Thyroid gland (tissue), 4 donors: ENCODE data around the gene SH3RF1. TPM values are rescaled to one million over a fixed set of nuclear protein-coding genes. Genes with fewer than 3 reads are reported as not detected.

Source experiments
- DNase-seq, 2 donors: peaks; one replicate each; pipeline ENCODE4 v3.0.0-alpha.2; 2019
- H3K27ac ChIP-seq, 3 donors: fragments of 200-600 bp; sonication (generic); 1 replicate in 2 of 3; 2 replicates in 1 of 3; pipeline ENCODE4 v1.5.1; 2016 to 2019; ENCODE audit warnings: mild to moderate bottlenecking in 1 of 3, moderate library complexity in 1 of 3
- H3K27me3 ChIP-seq: fragments of 200-600 bp; sonication (generic); one replicate; pipeline ENCODE4 v1.5.1; 2019
- H3K36me3 ChIP-seq, 2 donors: fragments of 200-600 bp; sonication (generic); one replicate each; pipeline ENCODE4 v1.5.1; 2016 to 2019
- H3K4me1 ChIP-seq, 2 donors: fragments of 200-600 bp; sonication (generic); one replicate each; pipeline ENCODE4 v1.5.1; 2017 to 2019
- H3K4me3 ChIP-seq, 3 donors: fragments of 200-600 bp; sonication (generic); replicated peaks in 1 of 3; 1 replicate in 2 of 3; 2 replicates in 1 of 3; pipeline ENCODE4 v1.5.1; 2016; ENCODE audit warnings: mild to moderate bottlenecking in 1 of 3
- H3K9me3 ChIP-seq: fragments of 200-600 bp; sonication (generic); one replicate; pipeline ENCODE4 v1.5.1; 2017
- CTCF ChIP-seq, 6 experiments: fragments of 200-600 bp in 3 of 6; fragments of 450-650 bp in 3 of 6; sonication (generic) in 3 of 6; IDR thresholded peaks; one replicate each; pipeline ENCODE4 v1.5.1; 2016 to 2019; ENCODE audit warnings: antibody characterized with exemption in 6 of 6, mild to moderate bottlenecking in 2 of 6, inconsistent platforms in 1 of 6, moderate library complexity in 1 of 6
- POLR2A ChIP-seq, 2 donors: fragments of 450-650 bp; IDR thresholded peaks; one replicate each; pipeline ENCODE4 v1.6.1; 2017; ENCODE audit warnings: antibody characterized with exemption in 2 of 2, mild to moderate bottlenecking in 2 of 2, moderate library complexity in 1 of 2
- WGBS, 2 donors: methylation state at CpG; one replicate each; pipeline ENCODE4 v1.1.5; 2017; 5-methylcytosine and 5-hydroxymethylcytosine counted together
- intact Hi-C: fragments of 100-400 bp; cut with DNase I; formaldehyde crosslinking; loops from one replicate; pipeline ENCODE4 v1.15.1; 2023
- total RNA-seq, 4 donors: library from RNA; depleted of rRNA; stranded (reverse); fragments of >200 nt; gene quantifications; one replicate each; pipeline ENCODE4 v1.2.3, GENCODE V29; 2016

The SH3RF1 gene
- total RNA-seq, 4 donors from 2014 or later: 29.0 to 41.7 (median 32.5) TPM

GRCh38 chr4:169256856-169257761 lies 13.6 kb downstream of the SH3RF1 start:
- no peak for DNase-seq
- no peaks in the 10 kb centered on the region for H3K9me3 ChIP-seq
- 71 to 72% methylated on average over 4 of the region's 4 CpGs for WGBS, 2 donors
- no peaks in the 10 kb centered on the region for H3K36me3 ChIP-seq
- peaks cover 78 to 87% of the 10 kb centered on the region in 2 donors for H3K4me1 ChIP-seq
- TF ChIP-seq POLR2A (IDR thresholded peaks at IDR 0.05): no peak
- H3K4me3 ChIP-seq: no peak overlapping the region
- H3K27ac ChIP-seq: peak overlapping the region in 2 of 3 donors; percentile 54 to 82
- H3K27me3 ChIP-seq: no peaks in the 10 kb centered on the region
- intact Hi-C loops: no loop called here

- TF ChIP-seq CTCF (IDR thresholded peaks at IDR 0.05) (no peak), POLR2A (IDR thresholded peaks at IDR 0.05) (no peak)
- Histone ChIP-seq H3K9me3 (no peaks in the 10 kb centered on the region), H3K36me3 (no peaks in the 10 kb centered on the region), H3K27ac (peak overlapping the region; percentile 1 to 82 (median 63)), H3K27me3 (no peaks in the 10 kb centered on the region), H3K4me1 (peaks cover 78 to 91% of the 10 kb centered on the region in 2 donors), H3K4me3 (no peak overlapping the region)
- no peak for DNase-seq
- intact Hi-C loops: no loop called here
- 91 to 93% methylated on average over 3 of the region's 3 CpGs for WGBS, 2 donors
Measured at GRCh38 chr4:169256101-169256612, 14.6 kb downstream of the SH3RF1 start.

- H3K9me3 ChIP-seq: no peaks in the 10 kb centered on the region
- peak overlapping the region; percentile 63 to 82 (median 64) for H3K27ac ChIP-seq
- H3K4me1 ChIP-seq: peaks cover 75 to 90% of the 10 kb centered on the region in 2 donors
- H3K36me3 ChIP-seq: no peaks in the 10 kb centered on the region
- intact Hi-C loops: no loop called here
- 13 to 20% methylated on average over 5 of the region's 5 CpGs for WGBS, 2 donors
- DNase-seq: peak; percentile 52 to 67
- H3K4me3 ChIP-seq: no peak overlapping the region
- TF ChIP-seq POLR2A (IDR thresholded peaks at IDR 0.05) (no peak), CTCF (IDR thresholded peaks at IDR 0.05) (no peak)
- H3K27me3 ChIP-seq: no peaks in the 10 kb centered on the region
Measured at GRCh38 chr4:169254546-169254983, 16.2 kb downstream of the SH3RF1 start.

- no peak overlapping the region for H3K4me3 ChIP-seq
- intact Hi-C loops: no loop called here
- H3K36me3 ChIP-seq: no peaks in the 10 kb centered on the region
- TF ChIP-seq CTCF (IDR thresholded peaks at IDR 0.05): no peak
- TF ChIP-seq POLR2A (IDR thresholded peaks at IDR 0.05): no peak
- DNase-seq: no peak
- H3K4me1 ChIP-seq: peaks cover 79 to 92% of the 10 kb centered on the region in 2 donors
- 0 to 3% methylated on average over 1 of the region's 1 CpG for WGBS, 2 donors
- H3K27me3 ChIP-seq: no peaks in the 10 kb centered on the region
- no peaks in the 10 kb centered on the region for H3K9me3 ChIP-seq
- H3K27ac ChIP-seq: peak overlapping the region; percentile 63 to 82 (median 64)
Measured at GRCh38 chr4:169253904-169254303, 16.9 kb downstream of the SH3RF1 start.

GRCh38 chr4:169253113-169253671 lies 17.6 kb downstream of the SH3RF1 start:
- DNase-seq: no peak
- Histone ChIP-seq H3K4me3 (no peak overlapping the region), H3K36me3 (no peaks in the 10 kb centered on the region), H3K4me1 (peaks cover 78 to 96% of the 10 kb centered on the region in 2 donors), H3K27me3 (no peaks in the 10 kb centered on the region), H3K27ac (peak overlapping the region in 2 of 3 donors; percentile 63 to 82), H3K9me3 (no peaks in the 10 kb centered on the region)
- 82% methylated on average over 2 of the region's 2 CpGs for WGBS, 2 donors
- TF ChIP-seq CTCF (IDR thresholded peaks at IDR 0.05): no peak
- no peak for TF ChIP-seq POLR2A (IDR thresholded peaks at IDR 0.05)
- intact Hi-C loops: no loop called here
